ENCODE data around the gene RAB5A.
"Not testable (repeated sequence)": the region's sequence is repeated elsewhere in the genome, so short reads cannot be mapped to it uniquely, and the experiment has no call there.

Gene RAB5A

GRCh38 chr3:19946832-19947548 lies at the start of gene RAB5A:
Gene RAB5A, plus strand, starts transcription at chr3:19947097. Its CDS starts 3,802 bp downstream, at chr3:19950899.
- H3K36me3 ChIP-seq (ENCODE audit: control insufficient read depth, low read depth, low read length) = peaks cover 14% of the 10 kb centered on the region
- H3K9ac ChIP-seq (ENCODE audit: low read length) = peak within 1 kb of the TSS; percentile 89
- H3K9me3 ChIP-seq (ENCODE audit: control insufficient read depth, low read depth, low read length) = no peaks in the 10 kb centered on the region
- H3K27me3 ChIP-seq (ENCODE audit: control insufficient read depth, insufficient read depth, low read length) = no peaks in the 10 kb centered on the region
- peak within 1 kb of the TSS; percentile 88 for H3K4me3 ChIP-seq (ENCODE audit: low read length)
- H3K4me1 ChIP-seq (ENCODE audit: control insufficient read depth, low read depth, low read length) = peaks cover 18% of the 10 kb centered on the region
- H3K27ac ChIP-seq (ENCODE audit: low read length) = peak within 1 kb of the TSS; percentile 93

GRCh38 chr3:19898721-19899120 lies 48.2 kb upstream of the RAB5A start:
- Histone ChIP-seq H3K27me3 (ENCODE audit: control insufficient read depth, insufficient read depth, low read length) (no peaks in the 10 kb centered on the region), H3K4me3 (ENCODE audit: low read length) (no peak overlapping the region), H3K9me3 (ENCODE audit: control insufficient read depth, low read depth, low read length) (no peaks in the 10 kb centered on the region), H3K36me3 (ENCODE audit: control insufficient read depth, low read depth, low read length) (no peaks in the 10 kb centered on the region), H3K27ac (ENCODE audit: low read length) (no peak overlapping the region), H3K9ac (ENCODE audit: low read length) (no peak overlapping the region), H3K4me1 (ENCODE audit: control insufficient read depth, low read depth, low read length) (no peaks in the 10 kb centered on the region)

GRCh38 chr3:19899264-19899663 lies 47.6 kb upstream of the RAB5A start:
- Histone ChIP-seq H3K36me3 (ENCODE audit: control insufficient read depth, low read depth, low read length) (no peaks in the 10 kb centered on the region), H3K4me3 (ENCODE audit: low read length) (no peak overlapping the region), H3K4me1 (ENCODE audit: control insufficient read depth, low read depth, low read length) (no peaks in the 10 kb centered on the region), H3K9me3 (ENCODE audit: control insufficient read depth, low read depth, low read length) (no peaks in the 10 kb centered on the region), H3K27me3 (ENCODE audit: control insufficient read depth, insufficient read depth, low read length) (no peaks in the 10 kb centered on the region), H3K9ac (ENCODE audit: low read length) (no peak overlapping the region), H3K27ac (ENCODE audit: low read length) (no peak overlapping the region)

DNA sequence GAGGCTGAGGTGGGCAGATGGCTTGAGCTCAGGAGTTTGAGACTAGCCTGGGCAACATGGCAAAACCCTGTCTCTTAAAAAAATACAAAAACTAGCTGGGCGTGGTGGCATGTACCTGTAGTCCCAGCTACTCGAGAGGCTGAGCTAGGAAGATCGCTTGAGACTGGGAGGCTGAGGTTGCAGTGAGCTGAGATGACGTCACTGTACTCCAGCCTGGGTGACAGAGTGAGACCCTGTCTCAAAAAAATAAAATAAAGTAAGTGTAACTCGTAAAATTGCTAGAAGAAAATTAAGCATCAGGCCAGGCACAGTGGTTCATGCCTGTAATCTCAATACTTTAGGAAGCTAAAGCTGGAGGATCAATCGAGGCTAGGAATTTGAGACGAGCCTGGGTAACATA lies 47.1 kb upstream of the RAB5A start:
- H3K36me3 ChIP-seq (ENCODE audit: control insufficient read depth, low read depth, low read length); H3K27ac ChIP-seq (ENCODE audit: low read length); H3K9me3 ChIP-seq (ENCODE audit: control insufficient read depth, low read depth, low read length); H3K4me1 ChIP-seq (ENCODE audit: control insufficient read depth, low read depth, low read length); H3K4me3 ChIP-seq (ENCODE audit: low read length); H3K9ac ChIP-seq (ENCODE audit: low read length); H3K27me3 ChIP-seq (ENCODE audit: control insufficient read depth, insufficient read depth, low read length): not testable (repeated sequence)

DNA sequence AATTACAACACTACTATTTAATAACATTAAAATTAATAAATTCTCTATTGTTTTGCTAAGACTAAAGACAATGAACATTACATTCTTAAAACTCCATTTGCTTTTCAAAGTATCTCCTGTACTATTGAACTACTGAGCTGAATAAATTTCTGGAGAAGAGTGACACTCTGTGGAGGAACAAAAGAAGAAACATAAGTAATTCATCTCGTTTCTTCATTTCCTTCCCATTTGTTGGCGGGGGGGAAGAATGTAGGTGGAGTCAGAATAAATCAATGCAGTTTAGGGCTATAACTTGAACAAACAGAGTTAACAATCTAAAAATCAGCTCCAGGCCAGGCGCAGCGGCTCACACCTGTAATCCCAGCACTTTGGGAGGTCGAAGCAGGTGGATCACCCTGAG lies 45.6 kb upstream of the RAB5A start:
- H3K27me3 ChIP-seq (ENCODE audit: control insufficient read depth, insufficient read depth, low read length) = no peaks in the 10 kb centered on the region
- no peak overlapping the region for H3K27ac ChIP-seq (ENCODE audit: low read length)
- H3K36me3 ChIP-seq (ENCODE audit: control insufficient read depth, low read depth, low read length) = no peaks in the 10 kb centered on the region
- H3K9me3 ChIP-seq (ENCODE audit: control insufficient read depth, low read depth, low read length) = no peaks in the 10 kb centered on the region
- H3K4me3 ChIP-seq (ENCODE audit: low read length) = no peak overlapping the region
- H3K9ac ChIP-seq (ENCODE audit: low read length) = no peak overlapping the region
- no peaks in the 10 kb centered on the region for H3K4me1 ChIP-seq (ENCODE audit: control insufficient read depth, low read depth, low read length)

- H3K27me3 ChIP-seq (ENCODE audit: control insufficient read depth, insufficient read depth, low read length) = no peaks in the 10 kb centered on the region
- H3K9ac ChIP-seq (ENCODE audit: low read length) = no peak overlapping the region
- H3K9me3 ChIP-seq (ENCODE audit: control insufficient read depth, low read depth, low read length) = no peaks in the 10 kb centered on the region
- no peak overlapping the region for H3K27ac ChIP-seq (ENCODE audit: low read length)
- H3K4me1 ChIP-seq (ENCODE audit: control insufficient read depth, low read depth, low read length) = no peaks in the 10 kb centered on the region
- no peaks in the 10 kb centered on the region for H3K36me3 ChIP-seq (ENCODE audit: control insufficient read depth, low read depth, low read length)
- no peak overlapping the region for H3K4me3 ChIP-seq (ENCODE audit: low read length)
Observed at GRCh38 chr3:19901918-19902317, 45.0 kb upstream of the RAB5A start.

DNA sequence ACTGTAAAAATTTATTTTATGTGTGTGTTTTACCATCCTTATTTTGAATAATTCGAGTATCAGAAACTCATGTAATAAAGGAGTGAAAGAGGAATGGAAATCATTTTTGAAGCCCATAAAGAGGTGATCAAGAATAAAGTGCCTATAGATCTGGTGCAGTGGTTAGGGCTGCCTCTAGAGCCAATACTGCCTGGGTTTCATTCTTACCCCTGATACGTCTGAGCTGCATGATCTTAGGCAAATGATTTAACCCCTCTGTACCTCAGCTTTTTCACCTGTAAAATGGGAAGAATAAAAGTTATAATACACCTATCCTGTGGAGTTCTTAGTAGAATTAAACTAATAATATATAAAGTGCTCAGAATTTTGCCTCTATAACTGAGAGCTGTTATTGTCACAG lies 43.2 kb upstream of the RAB5A start:
- no peak overlapping the region for H3K9ac ChIP-seq (ENCODE audit: low read length)

GRCh38 chr3:19907523-19907922 lies 39.4 kb upstream of the RAB5A start:
- Histone ChIP-seq H3K9me3 (ENCODE audit: control insufficient read depth, low read depth, low read length) (no peaks in the 10 kb centered on the region), H3K9ac (ENCODE audit: low read length) (no peak overlapping the region), H3K4me1 (ENCODE audit: control insufficient read depth, low read depth, low read length) (no peaks in the 10 kb centered on the region), H3K36me3 (ENCODE audit: control insufficient read depth, low read depth, low read length) (no peaks in the 10 kb centered on the region), H3K27ac (ENCODE audit: low read length) (no peak overlapping the region), H3K27me3 (ENCODE audit: control insufficient read depth, insufficient read depth, low read length) (no peaks in the 10 kb centered on the region), H3K4me3 (ENCODE audit: low read length) (no peak overlapping the region)

More for the DNA sequence above, 43.2 kb upstream of the RAB5A start:
- H3K27ac ChIP-seq (ENCODE audit: low read length) = no peak overlapping the region
- no peaks in the 10 kb centered on the region for H3K36me3 ChIP-seq (ENCODE audit: control insufficient read depth, low read depth, low read length)
- no peaks in the 10 kb centered on the region for H3K4me1 ChIP-seq (ENCODE audit: control insufficient read depth, low read depth, low read length)
- H3K9me3 ChIP-seq (ENCODE audit: control insufficient read depth, low read depth, low read length) = no peaks in the 10 kb centered on the region
- H3K27me3 ChIP-seq (ENCODE audit: control insufficient read depth, insufficient read depth, low read length) = no peaks in the 10 kb centered on the region
- H3K4me3 ChIP-seq (ENCODE audit: low read length) = no peak overlapping the region

- Histone ChIP-seq H3K4me1 (ENCODE audit: control insufficient read depth, low read depth, low read length) (no peaks in the 10 kb centered on the region), H3K36me3 (ENCODE audit: control insufficient read depth, low read depth, low read length) (no peaks in the 10 kb centered on the region), H3K27me3 (ENCODE audit: control insufficient read depth, insufficient read depth, low read length) (no peaks in the 10 kb centered on the region), H3K9ac (ENCODE audit: low read length) (no peak overlapping the region), H3K9me3 (ENCODE audit: control insufficient read depth, low read depth, low read length) (no peaks in the 10 kb centered on the region), H3K27ac (ENCODE audit: low read length) (no peak overlapping the region), H3K4me3 (ENCODE audit: low read length) (no peak overlapping the region)
Observed at GRCh38 chr3:19911452-19911851, 35.4 kb upstream of the RAB5A start.

DNA sequence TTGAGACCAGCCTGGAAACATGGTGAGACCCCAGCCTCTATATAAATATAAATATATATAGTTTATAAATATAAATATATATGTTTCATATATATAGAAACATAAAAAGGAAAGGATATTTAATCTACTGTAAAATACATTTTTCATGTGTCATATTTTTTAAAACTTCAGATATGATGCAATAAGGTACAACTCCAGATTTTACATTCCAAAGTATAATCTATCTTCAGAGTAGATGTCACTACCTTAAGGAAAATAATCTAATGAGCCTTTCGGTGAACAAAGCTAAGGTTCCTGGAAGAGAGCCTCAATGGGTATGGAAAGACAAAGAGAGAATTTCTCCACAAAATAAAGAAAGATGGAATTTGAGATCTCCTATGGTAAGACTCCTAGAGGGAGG lies 29.7 kb upstream of the RAB5A start:
- H3K36me3 ChIP-seq (ENCODE audit: control insufficient read depth, low read depth, low read length) = no peaks in the 10 kb centered on the region
- no peak overlapping the region for H3K4me3 ChIP-seq (ENCODE audit: low read length)
- H3K9me3 ChIP-seq (ENCODE audit: control insufficient read depth, low read depth, low read length) = no peaks in the 10 kb centered on the region
- no peak overlapping the region for H3K9ac ChIP-seq (ENCODE audit: low read length)
- no peak overlapping the region for H3K27ac ChIP-seq (ENCODE audit: low read length)
- no peaks in the 10 kb centered on the region for H3K27me3 ChIP-seq (ENCODE audit: control insufficient read depth, insufficient read depth, low read length)
- H3K4me1 ChIP-seq (ENCODE audit: control insufficient read depth, low read depth, low read length) = no peaks in the 10 kb centered on the region

- Histone ChIP-seq H3K27ac (ENCODE audit: low read length) (no peak overlapping the region), H3K9ac (ENCODE audit: low read length) (no peak overlapping the region), H3K4me1 (ENCODE audit: control insufficient read depth, low read depth, low read length) (no peaks in the 10 kb centered on the region), H3K4me3 (ENCODE audit: low read length) (no peak overlapping the region), H3K27me3 (ENCODE audit: control insufficient read depth, insufficient read depth, low read length) (no peaks in the 10 kb centered on the region), H3K9me3 (ENCODE audit: control insufficient read depth, low read depth, low read length) (no peaks in the 10 kb centered on the region), H3K36me3 (ENCODE audit: control insufficient read depth, low read depth, low read length) (no peaks in the 10 kb centered on the region)
Observed at GRCh38 chr3:19920401-19921080, 26.4 kb upstream of the RAB5A start.

- H3K36me3 ChIP-seq (ENCODE audit: control insufficient read depth, low read depth, low read length) = no peaks in the 10 kb centered on the region
- no peak overlapping the region for H3K9ac ChIP-seq (ENCODE audit: low read length)
- no peak overlapping the region for H3K27ac ChIP-seq (ENCODE audit: low read length)
- H3K9me3 ChIP-seq (ENCODE audit: control insufficient read depth, low read depth, low read length) = no peaks in the 10 kb centered on the region
- H3K27me3 ChIP-seq (ENCODE audit: control insufficient read depth, insufficient read depth, low read length) = no peaks in the 10 kb centered on the region
- no peak overlapping the region for H3K4me3 ChIP-seq (ENCODE audit: low read length)
- no peaks in the 10 kb centered on the region for H3K4me1 ChIP-seq (ENCODE audit: control insufficient read depth, low read depth, low read length)
Observed at GRCh38 chr3:19931180-19931692, 15.7 kb upstream of the RAB5A start.
